GM21528 (cell line): ENCODE results near the gene GBGT1.
"Not testable (repeated sequence)": the region's sequence is repeated elsewhere in the genome, so short reads cannot be mapped to it uniquely, and the experiment has no call there.

ENCODE experiments used
- ATAC-seq: cut with Tn5 transposase; IDR thresholded peaks from one replicate; pipeline ENCODE4 v1.9.1; 2021; ENCODE audit warnings: mild to moderate bottlenecking, moderate library complexity; ENCODE audit not compliant: unreplicated experiment, low FRiP score

The GBGT1 gene

GRCh38 chr9:133199648-133200321 is 36.1 kb upstream of the GBGT1 start:
- no peak for ATAC-seq

GRCh38 chr9:133195029-133195428 is 31.3 kb upstream of the GBGT1 start:
- no peak for ATAC-seq

- ATAC-seq = no peak
These were observed 30.9 kb upstream of the GBGT1 start for GRCh38 chr9:133194597-133194996.

- no peak for ATAC-seq
These were observed 28.3 kb upstream of the GBGT1 start for GRCh38 chr9:133191989-133192388.

GRCh38 chr9:133189826-133190225 is 26.1 kb upstream of the GBGT1 start:
- no peak for ATAC-seq

GRCh38 chr9:133188843-133189180 is 25.1 kb upstream of the GBGT1 start:
- ATAC-seq = no peak

GRCh38 chr9:133188006-133188842 is 24.5 kb upstream of the GBGT1 start:
- ATAC-seq = no peak

GRCh38 chr9:133187561-133188005 is 23.9 kb upstream of the GBGT1 start:
- ATAC-seq = no peak

GRCh38 chr9:133186736-133187135 is 23.0 kb upstream of the GBGT1 start:
- ATAC-seq = no peak

GRCh38 chr9:133184971-133185370 is 21.3 kb upstream of the GBGT1 start:
- ATAC-seq = no peak

- ATAC-seq = no peak
These were observed 18.4 kb upstream of the GBGT1 start for GRCh38 chr9:133182151-133182550.

- ATAC-seq = no peak
These were observed 17.8 kb upstream of the GBGT1 start for GRCh38 chr9:133181561-133181960.

GRCh38 chr9:133180953-133181352 is 17.2 kb upstream of the GBGT1 start:
- ATAC-seq = no peak

GRCh38 chr9:133173056-133173455 is 9.3 kb upstream of the GBGT1 start:
- ATAC-seq = no peak

GRCh38 chr9:133171161-133171961 is 7.6 kb upstream of the GBGT1 start:
- no peak for ATAC-seq

GRCh38 chr9:133170716-133171115 is 7.0 kb upstream of the GBGT1 start:
- no peak for ATAC-seq

GRCh38 chr9:133169687-133170086 is 6.0 kb upstream of the GBGT1 start:
- ATAC-seq = not testable (repeated sequence)

GRCh38 chr9:133169102-133169501 is 5.4 kb upstream of the GBGT1 start:
- no peak for ATAC-seq

GRCh38 chr9:133168432-133168831 is 4.7 kb upstream of the GBGT1 start:
- no peak for ATAC-seq

GRCh38 chr9:133167769-133168168 is 4.1 kb upstream of the GBGT1 start:
- no peak for ATAC-seq

GRCh38 chr9:133167096-133167730 is 3.5 kb upstream of the GBGT1 start:
- no peak for ATAC-seq
